Spleen (tissue), 11 donors: ENCODE measurements around the gene PLCB1. TPM values are rescaled to one million over a fixed set of nuclear protein-coding genes. Genes with fewer than 3 reads are reported as not detected.

Experiments used
- DNase-seq: peaks from one replicate; pipeline ENCODE4 v3.0.0-alpha.2; 2020
- H3K27ac ChIP-seq, 8 donors: fragments of 200-600 bp; sonication (generic) in 7 of 8; 1 replicate in 4 of 8; 2 replicates in 4 of 8; pipeline versions ENCODE4 v1.5.0 to v1.8.0; 2016 to 2021; ENCODE audit warnings: inconsistent platforms in 4 of 8, mild to moderate bottlenecking in 4 of 8, moderate library complexity in 1 of 8
- H3K27me3 ChIP-seq, 7 donors: fragments of 200-600 bp; sonication (generic) in 6 of 7; replicated peaks in 1 of 7; 1 replicate in 4 of 7; 2 replicates in 3 of 7; pipeline versions ENCODE4 v1.5.0 to v1.8.0; 2016 to 2021; ENCODE audit warnings: inconsistent platforms in 3 of 7, mild to moderate bottlenecking in 1 of 7
- H3K36me3 ChIP-seq, 6 donors: fragments of 200-600 bp; sonication (generic) in 5 of 6; 1 replicate in 4 of 6; 2 replicates in 2 of 6; pipeline versions ENCODE4 v1.5.0 to v1.8.0; 2016 to 2021; ENCODE audit warnings: inconsistent platforms in 2 of 6
- H3K4me1 ChIP-seq, 6 donors: fragments of 200-600 bp; sonication (generic) in 5 of 6; 1 replicate in 3 of 6; 2 replicates in 3 of 6; pipeline versions ENCODE4 v1.5.0 to v1.8.0; 2016 to 2021; ENCODE audit warnings: inconsistent platforms in 3 of 6
- H3K4me3 ChIP-seq, 8 donors: fragments of 200-600 bp; sonication (generic) in 7 of 8; 1 replicate in 4 of 8; 2 replicates in 4 of 8; pipeline versions ENCODE4 v1.5.0 to v1.8.0; 2016 to 2021; ENCODE audit warnings: inconsistent platforms in 4 of 8, mild to moderate bottlenecking in 4 of 8, moderate library complexity in 2 of 8
- H3K9me3 ChIP-seq, 8 donors: fragments of 200-600 bp; sonication (generic) in 7 of 8; 1 replicate in 4 of 8; 2 replicates in 4 of 8; pipeline versions ENCODE4 v1.5.0 to v1.8.0; 2016 to 2021; ENCODE audit warnings: inconsistent platforms in 4 of 8
- POLR2A ChIP-seq, 3 donors: fragments of 450-650 bp; IDR thresholded peaks; one replicate each; pipeline ENCODE4 v1.5.1; 2017; ENCODE audit warnings: antibody characterized with exemption in 3 of 3, mild to moderate bottlenecking in 1 of 3
- POLR2AphosphoS5 ChIP-seq, 3 donors: sonication (generic); formaldehyde crosslinking; IDR thresholded peaks; one replicate each; pipeline ENCODE4 v1.5.1; 2017; ENCODE audit warnings: antibody characterized with exemption in 3 of 3
- WGBS, 5 donors: extraction: QIAGEN DNeasy Blood & Tissue Kit in 3 of 5; methylation state at CpG; one replicate each; pipeline versions ENCODE4 v1.1.5 to v1.1.7; 2013 to 2018; 5-methylcytosine and 5-hydroxymethylcytosine counted together
- intact Hi-C: fragments of 100-400 bp; cut with DNase I; formaldehyde crosslinking; loops from one replicate; pipeline ENCODE4 v1.15.0; 2023; ENCODE audit warnings: low total_unique reads
- polyA plus RNA-seq, 3 donors: library from polyadenylated mRNA; stranded (reverse); fragments of 200-250 nt; gene quantifications; one replicate each; pipeline ENCODE4 v1.2.1, GENCODE V29; 2013
- total RNA-seq, 7 donors: library from RNA; depleted of rRNA in 3 of 7; stranded (reverse); fragments of >200 nt in 3 of 7; fragmentation: NEBNext Ultra II Directional in 4 of 7; extraction: Animal tissue kit (Norgen Biotek cat#: 25700) in 4 of 7; gene quantifications; one replicate each; pipeline versions ENCODE4 v1.1.0 to v1.2.1, GENCODE V29; 2016 to 2021
- TF ChIP-seq, protein P1 (sequence below), 11 experiments: fragments of 200-600 bp in 7 of 11; fragments of 450-650 bp in 4 of 11; sonication (generic) in 4 of 11; IDR thresholded peaks in 8 of 11; conservative IDR thresholded peaks in 3 of 11; 1 replicate in 7 of 11; 2 replicates in 4 of 11; pipeline versions ENCODE4 v1.4.0 to v1.8.0; 2016 to 2021; ENCODE audit warnings: antibody characterized with exemption in 11 of 11, inconsistent platforms in 4 of 11, mild to moderate bottlenecking in 1 of 11
- donor health status: healthy with polysubstance abuse.
- donor health status: DM: no; HTN: no; CAD: no; lungs with moderate emphysema.
- donor health status: DM: no; HTN: no; CAD: no.
- donor health status: Bipolar disorder and iron deficiency.
- donor health status: healthy.
- donor health status: DM: no; HTN: no; CAD: no.
- donor health status: DM: yes; HTN: yes; CAD: no.

PLCB1 gene
- total and polyA plus RNA-seq, 10 donors = 1.0 to 33.7 (median 16.2) TPM

DNA sequence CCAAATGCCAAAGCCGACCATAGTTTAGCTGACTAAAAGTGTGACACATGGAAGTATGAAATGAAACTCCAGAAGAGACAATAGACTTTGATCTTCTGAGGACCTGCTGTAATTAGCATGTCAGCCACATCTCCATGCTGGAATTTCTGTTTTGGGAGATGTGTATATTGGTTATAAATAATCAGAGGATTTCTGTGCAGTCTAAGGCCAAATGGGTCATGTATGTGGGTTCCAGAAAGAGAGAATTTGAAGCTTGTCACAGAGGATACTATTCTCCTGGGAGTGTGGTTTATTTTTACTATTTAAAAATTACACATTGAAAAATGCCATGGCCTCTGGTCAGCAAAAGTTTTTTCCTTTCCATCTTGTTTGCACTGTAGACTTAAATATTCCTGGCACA is 531.4 kb downstream of the PLCB1 start:
- TF ChIP-seq, protein P1, sequence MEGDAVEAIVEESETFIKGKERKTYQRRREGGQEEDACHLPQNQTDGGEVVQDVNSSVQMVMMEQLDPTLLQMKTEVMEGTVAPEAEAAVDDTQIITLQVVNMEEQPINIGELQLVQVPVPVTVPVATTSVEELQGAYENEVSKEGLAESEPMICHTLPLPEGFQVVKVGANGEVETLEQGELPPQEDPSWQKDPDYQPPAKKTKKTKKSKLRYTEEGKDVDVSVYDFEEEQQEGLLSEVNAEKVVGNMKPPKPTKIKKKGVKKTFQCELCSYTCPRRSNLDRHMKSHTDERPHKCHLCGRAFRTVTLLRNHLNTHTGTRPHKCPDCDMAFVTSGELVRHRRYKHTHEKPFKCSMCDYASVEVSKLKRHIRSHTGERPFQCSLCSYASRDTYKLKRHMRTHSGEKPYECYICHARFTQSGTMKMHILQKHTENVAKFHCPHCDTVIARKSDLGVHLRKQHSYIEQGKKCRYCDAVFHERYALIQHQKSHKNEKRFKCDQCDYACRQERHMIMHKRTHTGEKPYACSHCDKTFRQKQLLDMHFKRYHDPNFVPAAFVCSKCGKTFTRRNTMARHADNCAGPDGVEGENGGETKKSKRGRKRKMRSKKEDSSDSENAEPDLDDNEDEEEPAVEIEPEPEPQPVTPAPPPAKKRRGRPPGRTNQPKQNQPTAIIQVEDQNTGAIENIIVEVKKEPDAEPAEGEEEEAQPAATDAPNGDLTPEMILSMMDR (IDR thresholded peaks at IDR 0.05 in 8 of 11, conservative IDR thresholded peaks at IDR 0.05 in 3 of 11) = no peak
- TF ChIP-seq POLR2A (IDR thresholded peaks at IDR 0.05) = no peak
- no peak for TF ChIP-seq POLR2AphosphoS5 (IDR thresholded peaks at IDR 0.05)
- no peaks in the 10 kb centered on the region for H3K9me3 ChIP-seq
- intact Hi-C loops = no loop called here
- H3K27me3 ChIP-seq = no peaks in the 10 kb centered on the region
- H3K4me1 ChIP-seq = no peaks in the 10 kb centered on the region
- no peak overlapping the region for H3K4me3 ChIP-seq
- DNase-seq = no peak
- 90 to 98% (median 93%) methylated on average over 1 of the region's 1 CpG for WGBS, 5 donors
- H3K27ac ChIP-seq = no peak overlapping the region
- H3K36me3 ChIP-seq = no peaks in the 10 kb centered on the region

DNA sequence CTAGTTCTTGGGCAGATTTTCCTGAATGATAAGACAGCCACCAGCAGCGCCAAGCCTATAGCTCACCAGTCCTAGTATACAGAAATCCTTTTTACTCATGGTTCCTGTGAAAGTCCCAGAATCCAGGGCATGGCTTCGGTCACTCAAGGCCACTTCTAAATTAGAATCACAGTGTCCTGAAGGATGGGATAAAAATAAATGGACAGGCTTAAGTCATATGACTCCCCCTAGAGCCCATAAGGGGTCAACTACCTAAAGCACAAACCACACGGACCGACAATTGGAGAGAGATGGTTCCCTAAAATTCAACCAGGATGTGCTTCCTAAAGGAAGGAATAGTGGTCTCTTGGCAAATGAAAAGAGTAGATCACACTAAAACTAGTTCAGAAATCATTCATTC is 532.7 kb downstream of the PLCB1 start:
- intact Hi-C loops = no loop called here
- TF ChIP-seq POLR2AphosphoS5 (IDR thresholded peaks at IDR 0.05) (no peak), POLR2A (IDR thresholded peaks at IDR 0.05) (no peak)
- TF ChIP-seq, protein P1 (IDR thresholded peaks at IDR 0.05 in 8 of 11, conservative IDR thresholded peaks at IDR 0.05 in 3 of 11) = no peak

DNA sequence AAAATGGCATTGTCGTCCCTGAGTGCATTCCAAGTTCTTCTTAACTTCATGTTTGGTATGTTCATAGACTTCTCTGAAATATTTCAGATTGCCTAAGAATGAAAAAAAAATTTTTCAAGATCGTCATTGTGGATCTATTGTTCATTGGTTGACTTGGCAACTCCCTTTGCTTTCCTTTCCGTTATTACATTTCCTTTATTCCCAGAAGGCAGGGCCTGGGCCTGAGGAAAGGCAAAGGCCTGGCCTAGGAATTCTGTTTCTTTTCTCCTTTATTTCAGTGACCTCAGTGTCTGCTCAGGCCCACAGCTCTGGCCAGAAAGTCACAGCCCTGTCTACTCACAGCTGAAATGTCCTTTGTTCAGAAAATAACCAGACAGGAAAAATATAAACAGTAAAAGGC is 535.2 kb downstream of the PLCB1 start:
- H3K4me1 ChIP-seq = no peaks in the 10 kb centered on the region
- DNase-seq = no peak
- no peak overlapping the region for H3K27ac ChIP-seq
- TF ChIP-seq, protein P1 (IDR thresholded peaks at IDR 0.05 in 8 of 11, conservative IDR thresholded peaks at IDR 0.05 in 3 of 11) = no peak
- TF ChIP-seq POLR2A (IDR thresholded peaks at IDR 0.05) (no peak), POLR2AphosphoS5 (IDR thresholded peaks at IDR 0.05) (no peak)
- no peaks in the 10 kb centered on the region for H3K27me3 ChIP-seq
- H3K36me3 ChIP-seq = no peaks in the 10 kb centered on the region
- H3K9me3 ChIP-seq = no peaks in the 10 kb centered on the region
- intact Hi-C loops = no loop called here
- no peak overlapping the region for H3K4me3 ChIP-seq
- 71 to 89% (median 82%) methylated on average over 3 of the region's 3 CpGs for WGBS, 5 donors

More for the DNA sequence above, 532.7 kb downstream of the PLCB1 start:
- Histone ChIP-seq H3K4me1 (no peaks in the 10 kb centered on the region), H3K9me3 (no peaks in the 10 kb centered on the region), H3K4me3 (no peak overlapping the region), H3K36me3 (no peaks in the 10 kb centered on the region), H3K27ac (no peak overlapping the region), H3K27me3 (no peaks in the 10 kb centered on the region)
- WGBS, 5 donors = 77 to 88% (median 78%) methylated on average over 4 of the region's 4 CpGs
- DNase-seq = no peak

DNA sequence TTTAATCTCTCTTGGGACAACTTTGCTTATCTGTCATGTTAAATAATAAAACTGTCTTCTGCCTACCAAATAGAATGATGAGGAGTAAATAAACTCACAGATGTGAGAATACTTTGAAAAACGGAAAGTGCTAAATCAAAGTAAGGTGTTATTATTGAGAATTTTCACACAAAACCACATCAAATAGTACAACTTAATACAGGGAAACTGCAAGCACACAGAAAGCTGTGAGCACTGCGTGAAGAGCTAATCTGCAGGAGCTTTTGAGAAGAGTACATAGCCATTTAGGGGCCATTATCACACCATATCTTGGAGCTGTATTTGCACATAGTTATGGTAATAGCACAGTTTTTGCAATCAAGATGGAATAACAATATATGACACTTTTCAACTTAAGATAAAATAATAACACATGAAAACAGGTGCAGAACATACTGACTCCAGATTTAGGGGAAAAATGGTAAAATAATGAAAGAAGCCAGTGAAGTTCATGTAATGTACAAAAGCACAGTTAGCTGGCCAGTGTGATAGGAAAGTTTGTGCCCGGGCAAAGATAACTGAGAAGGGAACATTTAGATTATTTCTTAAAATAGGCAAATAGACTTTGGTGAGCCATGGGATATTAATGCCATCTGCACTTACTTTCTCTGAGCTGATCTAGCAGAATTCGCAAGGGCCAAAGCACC is 538.3 kb downstream of the PLCB1 start:
- no peak for DNase-seq
- Histone ChIP-seq H3K27ac (no peak overlapping the region), H3K9me3 (no peaks in the 10 kb centered on the region), H3K27me3 (no peaks in the 10 kb centered on the region), H3K4me1 (no peaks in the 10 kb centered on the region), H3K4me3 (no peak overlapping the region), H3K36me3 (peaks cover 0 to 6% (median 0%) of the 10 kb centered on the region in 6 donors)
- intact Hi-C loops = no loop called here
- TF ChIP-seq POLR2AphosphoS5 (IDR thresholded peaks at IDR 0.05) (no peak), POLR2A (IDR thresholded peaks at IDR 0.05) (no peak)
- TF ChIP-seq, protein P1 (IDR thresholded peaks at IDR 0.05 in 8 of 11, conservative IDR thresholded peaks at IDR 0.05 in 3 of 11) = no peak
- 78 to 88% (median 85%) methylated on average over 4 of the region's 4 CpGs for WGBS, 5 donors
